ENCODE results near the gene RFX4. TPM values are rescaled to one million over a fixed set of nuclear protein-coding genes. Genes with fewer than 3 reads are reported as not detected.

The RFX4 gene
- total and polyA plus RNA-seq, 10 of the 15 experiments (the other 5 are each of a cell fraction or from before 2014, with no cell fraction given), result 0.02 to 0.23 TPM; not detected in 8

- CTCF ChIA-PET, result interaction anchor here (1.1 to 4.1 kb wide), 3 partner anchors 24 to 179 kb away, joined by 3 to 31 read pairs (median 5); no protein-coding TSS in a partner anchor
- no peak for DNase-seq (ENCODE audit: low read depth, low spot score)
- FAIRE-seq, result no peak
Measured at GRCh38 chr12:106739815-106740530, 157.2 kb downstream of the RFX4 start.

More at GRCh38 chr12:106739815-106740530, 157.2 kb downstream of the RFX4 start:
- no peak for TF ChIP-seq ZBTB4 (CRISPR knock-in tag; IDR thresholded peaks at IDR 0.05)
- no peak for TF ChIP-seq STAT1 (conservative IDR thresholded peaks at IDR 0.05)
- TF ChIP-seq RBBP5 (conservative IDR thresholded peaks at IDR 0.05), result no peak
- no peak for TF ChIP-seq CBX5 (IDR thresholded peaks at IDR 0.05; ENCODE audit: low read depth)
- Histone ChIP-seq H3K36me3 (ENCODE audit: control insufficient read depth in 2 of 2, insufficient read depth in 2 of 2, low read length in 1 of 2) (no peaks in the 10 kb centered on the region), H3K79me2 (ENCODE audit: control insufficient read depth, insufficient read depth, low read length) (no peaks in the 10 kb centered on the region), H3K27ac (ENCODE audit: control insufficient read depth, insufficient read depth) (no peak overlapping the region), H4K20me1 (ENCODE audit: control insufficient read depth, insufficient read depth) (no peaks in the 10 kb centered on the region), H3K4me2 (ENCODE audit: control insufficient read depth, insufficient read depth) (no peak overlapping the region), H3K9me3 (replicated peaks; ENCODE audit: control insufficient read depth, insufficient read depth, low read length) (no peaks in the 10 kb centered on the region), H3K4me3 (no peak overlapping the region), H3K27me3 (replicated peaks in 1 of 2; ENCODE audit: control insufficient read depth in 2 of 2, insufficient read depth in 2 of 2, low read length in 1 of 2) (peaks cover 0 to 4% of the 10 kb centered on the region in 2 experiments; a peak in 1 of 4 replicates), H2AFZ (ENCODE audit: control insufficient read depth, low read depth, low read length) (no peak overlapping the region), H3K9ac (ENCODE audit: control insufficient read depth, insufficient read depth, low read length) (no peak overlapping the region), H3K4me1 (ENCODE audit: control insufficient read depth, insufficient read depth, low read length) (no peaks in the 10 kb centered on the region)
- intact Hi-C loops (cut with micrococcal nuclease; ENCODE audit: unreplicated experiment) (loop anchor here (5.0 kb wide), 1 partner anchor 102 kb away; no protein-coding TSS in a partner anchor), in situ Hi-C loops (cut with MboI) (no loop called here)
- ChIA-PET SMC1A (ENCODE audit: uncharacterized antibody, unreplicated experiment) (interaction anchor here (0.7 to 1.5 kb wide), 3 partner anchors 35 to 179 kb away, joined by 3 to 5 read pairs (median 4); no protein-coding TSS in a partner anchor), POLR2A (no interaction called here), RAD21 (ENCODE audit: unreplicated experiment) (interaction anchor here (5.5 kb wide), 1 partner anchor 101 kb away, joined by 33 read pairs; no protein-coding TSS in a partner anchor)
- BruUV-seq (replicated peaks), result no TSS peak
- whole genome bisulfite sequencing (ENCODE audit: insufficient coverage, insufficient replicate concordance, low lambda C conversion rate, missing lambda C conversion rate), result 49% methylated on average over 10 of the region's 10 CpGs
- no peak for ATAC-seq

All from GM12878 (cell line).